ENCODE results near the gene PBRM1.
"Not testable (repeated sequence)": the region's sequence is repeated elsewhere in the genome, so short reads cannot be mapped to it uniquely, and the experiment has no call there.

Gene PBRM1

GRCh38 chr3:52685709-52686691, at the start of gene PBRM1, which contains the start of gene GNL3:
Gene PBRM1, minus strand, starts transcription at chr3:52685913.
Gene GNL3, plus strand, starts transcription at chr3:52686032. Its CDS starts 61 bp downstream, at chr3:52686093.
- DNase-seq = peak; percentile 83

GRCh38 chr3:52733256-52733891, 47.7 kb upstream of the PBRM1 start:
- DNase-seq = no peak

GRCh38 chr3:52731590-52731989, 45.9 kb upstream of the PBRM1 start:
- DNase-seq = no peak

GRCh38 chr3:52730681-52731080, 45.0 kb upstream of the PBRM1 start:
- DNase-seq = no peak

- not testable (repeated sequence) for DNase-seq
These were observed 43.0 kb upstream of the PBRM1 start for GRCh38 chr3:52728753-52729152.

- DNase-seq = no peak
These were observed 38.8 kb upstream of the PBRM1 start for GRCh38 chr3:52724511-52724910.

GRCh38 chr3:52723935-52724334, 38.2 kb upstream of the PBRM1 start:
- no peak for DNase-seq

- no peak for DNase-seq
These were observed 36.8 kb upstream of the PBRM1 start for GRCh38 chr3:52722491-52722890.

GRCh38 chr3:52721730-52722008, 36.0 kb upstream of the PBRM1 start:
- no peak for DNase-seq

GRCh38 chr3:52721002-52721729, 35.5 kb upstream of the PBRM1 start:
- no peak for DNase-seq

- no peak for DNase-seq
These were observed 33.9 kb upstream of the PBRM1 start for GRCh38 chr3:52719618-52720017.

GRCh38 chr3:52715714-52716305, 30.1 kb upstream of the PBRM1 start:
- no peak for DNase-seq

GRCh38 chr3:52714335-52715302, 28.9 kb upstream of the PBRM1 start:
- DNase-seq = no peak

GRCh38 chr3:52712291-52713212, 26.8 kb upstream of the PBRM1 start:
- DNase-seq = no peak

- no peak for DNase-seq
These were observed 24.8 kb upstream of the PBRM1 start for GRCh38 chr3:52710512-52710911.

- DNase-seq = no peak
These were observed 21.9 kb upstream of the PBRM1 start for GRCh38 chr3:52707585-52707984.

GRCh38 chr3:52705688-52706686, 20.3 kb upstream of the PBRM1 start, which contains the start of the genes GLT8D1 and SPCS1:
Gene GLT8D1, minus strand, starts transcription at chr3:52705791. Its CDS starts 5,331 bp downstream, at chr3:52700460.
Gene SPCS1, plus strand, starts transcription at chr3:52706106. Its CDS starts 141 bp downstream, at chr3:52706247.
- DNase-seq = peak; percentile 71

- DNase-seq = no peak
These were observed 19.6 kb upstream of the PBRM1 start for GRCh38 chr3:52705438-52705687.

GRCh38 chr3:52704611-52705437, 19.1 kb upstream of the PBRM1 start:
- DNase-seq = no peak

All from NCI-H1092 treated with DMSO at 0.1 percent for 48 hours (cell line).